PC-9 (cell line): ENCODE data around the gene OBI1.

ENCODE experiments used
- CTCF ChIP-seq: fragments of 200-600 bp; sonication (generic); conservative IDR thresholded peaks from 2 replicates; pipeline ENCODE4 v1.6.1; 2017; ENCODE audit warnings: mixed run types, antibody characterized with exemption, mild to moderate bottlenecking, moderate library complexity
- EZH2 ChIP-seq: fragments of 200-600 bp; sonication (generic); IDR thresholded peaks from 2 replicates; pipeline ENCODE4 v1.8.0; 2017; ENCODE audit warnings: antibody characterized with exemption, low read depth

- TF ChIP-seq EZH2 (no peak), CTCF (no peak)
Observed at GRCh38 chr13:78662467-78662866, 3.5 kb upstream of the OBI1 start.
